Muscle of leg (tissue), 11 donors: ENCODE data around the gene RABGAP1L. TPM values are rescaled to one million over a fixed set of nuclear protein-coding genes. Genes with fewer than 3 reads are reported as not detected.

Source experiments
- DNase-seq: peaks from one replicate; pipeline ENCODE4 v3.0.0; 2013
- H3K27ac ChIP-seq: one replicate; pipeline ENCODE4 v1.5.1; 2013; ENCODE audit warnings: mild to moderate bottlenecking, low read length, control low read depth
- H3K27me3 ChIP-seq: one replicate; pipeline ENCODE4 v1.6.1; 2013; ENCODE audit warnings: low read length; ENCODE audit not compliant: control insufficient read depth, insufficient read depth
- H3K36me3 ChIP-seq: one replicate; pipeline ENCODE4 v1.6.1; 2013; ENCODE audit warnings: low read length; ENCODE audit not compliant: control insufficient read depth, insufficient read depth
- H3K4me1 ChIP-seq: one replicate; pipeline ENCODE4 v1.6.1; 2013; ENCODE audit warnings: low read length; ENCODE audit not compliant: control insufficient read depth, insufficient read depth
- H3K4me3 ChIP-seq: one replicate; pipeline ENCODE4 v1.5.1; 2013; ENCODE audit warnings: low read length, control low read depth
- H3K9me3 ChIP-seq: replicated peaks from 2 replicates; pipeline ENCODE4 v1.6.1; 2013; ENCODE audit warnings: low read depth, low read length; ENCODE audit not compliant: control insufficient read depth
- WGBS: methylation state at CpG from one replicate; pipeline ENCODE4 v1.1.5; 2013; ENCODE audit warnings: missing lambda C conversion rate; ENCODE audit not compliant: insufficient coverage; 5-methylcytosine and 5-hydroxymethylcytosine counted together
- polyA plus RNA-seq, 8 donors: library from polyadenylated mRNA; unstranded; fragments of 120-200 nt; gene quantifications; one replicate each; pipeline versions ENCODE4 v1.2.1 to v1.2.3, GENCODE V29; 2013; ENCODE audit warnings: inconsistent platforms in 1 of 8, low replicate concordance in 1 of 8; ENCODE audit not compliant: insufficient read length in 8 of 8, insufficient read depth in 1 of 8
- total RNA-seq: library from RNA; stranded (reverse); fragments of 120-200 nt; gene quantifications from one replicate; pipeline ENCODE4 v1.2.4, GENCODE V29; 2013

The RABGAP1L gene
- total and polyA plus RNA-seq, 9 donors: 9.8 to 27.2 (median 11.6) TPM

- no peaks in the 10 kb centered on the region for H3K36me3 ChIP-seq
- H3K4me3 ChIP-seq: no peak overlapping the region
- no peak overlapping the region for H3K27ac ChIP-seq
- no peaks in the 10 kb centered on the region for H3K27me3 ChIP-seq
- no peaks in the 10 kb centered on the region for H3K4me1 ChIP-seq
- H3K9me3 ChIP-seq: no peaks in the 10 kb centered on the region
- DNase-seq: no peak
Measured at GRCh38 chr1:174352117-174352516, 192.8 kb downstream of the RABGAP1L start.

GRCh38 chr1:174352883-174353608, 193.7 kb downstream of the RABGAP1L start:
- Histone ChIP-seq H3K9me3 (no peaks in the 10 kb centered on the region), H3K4me3 (no peak overlapping the region), H3K27me3 (no peaks in the 10 kb centered on the region), H3K36me3 (no peaks in the 10 kb centered on the region), H3K4me1 (no peaks in the 10 kb centered on the region), H3K27ac (no peak overlapping the region)
- no CpG with 5 or more reads among the region's 3 CpGs for WGBS
- no peak for DNase-seq

GRCh38 chr1:174358344-174358743, 199.0 kb downstream of the RABGAP1L start:
- H3K4me1 ChIP-seq: no peaks in the 10 kb centered on the region
- DNase-seq: no peak
- H3K36me3 ChIP-seq: no peaks in the 10 kb centered on the region
- no peak overlapping the region for H3K4me3 ChIP-seq
- no peak overlapping the region for H3K27ac ChIP-seq
- no peaks in the 10 kb centered on the region for H3K9me3 ChIP-seq
- WGBS: 89% methylated on average over 2 of the region's 3 CpGs
- no peaks in the 10 kb centered on the region for H3K27me3 ChIP-seq

GRCh38 chr1:174358786-174359453, 199.6 kb downstream of the RABGAP1L start:
- no peaks in the 10 kb centered on the region for H3K4me1 ChIP-seq
- H3K27ac ChIP-seq: no peak overlapping the region
- no peaks in the 10 kb centered on the region for H3K27me3 ChIP-seq
- no peak overlapping the region for H3K4me3 ChIP-seq
- 100% methylated on average over 1 of the region's 6 CpGs for WGBS
- DNase-seq: peak; percentile 7
- H3K36me3 ChIP-seq: no peaks in the 10 kb centered on the region
- no peaks in the 10 kb centered on the region for H3K9me3 ChIP-seq

- WGBS: no CpG with 5 or more reads among the region's 2 CpGs
- no peak for DNase-seq
- no peak overlapping the region for H3K4me3 ChIP-seq
- no peaks in the 10 kb centered on the region for H3K36me3 ChIP-seq
- no peaks in the 10 kb centered on the region for H3K27me3 ChIP-seq
- no peaks in the 10 kb centered on the region for H3K9me3 ChIP-seq
- H3K4me1 ChIP-seq: no peaks in the 10 kb centered on the region
- no peak overlapping the region for H3K27ac ChIP-seq
Measured at GRCh38 chr1:174359454-174359805, 200.1 kb downstream of the RABGAP1L start.

- Histone ChIP-seq H3K9me3 (no peaks in the 10 kb centered on the region), H3K4me3 (no peak overlapping the region), H3K27ac (no peak overlapping the region), H3K36me3 (no peaks in the 10 kb centered on the region), H3K27me3 (no peaks in the 10 kb centered on the region), H3K4me1 (no peaks in the 10 kb centered on the region)
- 100% methylated on average over 2 of the region's 8 CpGs for WGBS
- DNase-seq: no peak
Measured at GRCh38 chr1:174364996-174365736, 205.8 kb downstream of the RABGAP1L start.

GRCh38 chr1:174366946-174367345, 207.6 kb downstream of the RABGAP1L start:
- H3K4me1 ChIP-seq: no peaks in the 10 kb centered on the region
- no peaks in the 10 kb centered on the region for H3K36me3 ChIP-seq
- no peaks in the 10 kb centered on the region for H3K9me3 ChIP-seq
- no peak for DNase-seq
- WGBS: no CpG with 5 or more reads among the region's 3 CpGs
- H3K27ac ChIP-seq: no peak overlapping the region
- H3K4me3 ChIP-seq: no peak overlapping the region
- H3K27me3 ChIP-seq: no peaks in the 10 kb centered on the region

- no peak for DNase-seq
- no peaks in the 10 kb centered on the region for H3K36me3 ChIP-seq
- H3K27me3 ChIP-seq: no peaks in the 10 kb centered on the region
- H3K4me1 ChIP-seq: no peaks in the 10 kb centered on the region
- H3K27ac ChIP-seq: no peak overlapping the region
- H3K9me3 ChIP-seq: no peaks in the 10 kb centered on the region
- no CpG with 5 or more reads among the region's 5 CpGs for WGBS
- H3K4me3 ChIP-seq: no peak overlapping the region
Measured at GRCh38 chr1:174367892-174368291, 208.6 kb downstream of the RABGAP1L start.

- Histone ChIP-seq H3K4me1 (no peaks in the 10 kb centered on the region), H3K4me3 (no peak overlapping the region), H3K27ac (no peak overlapping the region), H3K27me3 (no peaks in the 10 kb centered on the region), H3K36me3 (no peaks in the 10 kb centered on the region), H3K9me3 (no peaks in the 10 kb centered on the region)
- WGBS: no CpG with 5 or more reads among the region's 2 CpGs
- DNase-seq: no peak
Measured at GRCh38 chr1:174376030-174376429, 216.7 kb downstream of the RABGAP1L start.

- DNase-seq: no peak
- Histone ChIP-seq H3K9me3 (peaks cover 2% of the 10 kb centered on the region), H3K4me3 (no peak overlapping the region), H3K36me3 (no peaks in the 10 kb centered on the region), H3K27ac (no peak overlapping the region), H3K4me1 (no peaks in the 10 kb centered on the region), H3K27me3 (no peaks in the 10 kb centered on the region)
Measured at GRCh38 chr1:174391716-174392115, 232.4 kb downstream of the RABGAP1L start.
